SIG-M5 treated with dmso at 0.1 percent for 504 hours (cell line): ENCODE results near the gene CCDC91.
"Not testable (repeated sequence)": the region's sequence is repeated elsewhere in the genome, so short reads cannot be mapped to it uniquely, and the experiment has no call there.

Experiments
- DNase-seq: peaks from one replicate; lab custom pipeline; 2025; ENCODE audit not compliant: unreplicated experiment; lab: John Stamatoyannopoulos, UW

The CCDC91 gene

GRCh38 chr12:28231248-28231647, 41.0 kb downstream of the CCDC91 start:
- no peak for DNase-seq

GRCh38 chr12:28232211-28232928, 42.1 kb downstream of the CCDC91 start:
- no peak for DNase-seq

- DNase-seq = no peak
Observed at GRCh38 chr12:28234444-28234843, 44.2 kb downstream of the CCDC91 start.

- no peak for DNase-seq
Observed at GRCh38 chr12:28235015-28235414, 44.8 kb downstream of the CCDC91 start.

- no peak for DNase-seq
Observed at GRCh38 chr12:28235985-28236384, 45.7 kb downstream of the CCDC91 start.

- no peak for DNase-seq
Observed at GRCh38 chr12:28237423-28237822, 47.2 kb downstream of the CCDC91 start.

GRCh38 chr12:28239918-28240317, 49.7 kb downstream of the CCDC91 start:
- no peak for DNase-seq

GRCh38 chr12:28240853-28241252, 50.6 kb downstream of the CCDC91 start:
- no peak for DNase-seq

GRCh38 chr12:28242129-28242495, 51.9 kb downstream of the CCDC91 start:
- no peak for DNase-seq

GRCh38 chr12:28242496-28243309, 52.4 kb downstream of the CCDC91 start:
- DNase-seq = no peak

GRCh38 chr12:28243310-28243633, 53.0 kb downstream of the CCDC91 start:
- no peak for DNase-seq

GRCh38 chr12:28247806-28248205, 57.5 kb downstream of the CCDC91 start:
- DNase-seq = no peak

- no peak for DNase-seq
Observed at GRCh38 chr12:28248555-28249145, 58.4 kb downstream of the CCDC91 start.

GRCh38 chr12:28253161-28253641, 62.9 kb downstream of the CCDC91 start:
- DNase-seq = no peak

GRCh38 chr12:28257411-28257810, 67.2 kb downstream of the CCDC91 start:
- no peak for DNase-seq

GRCh38 chr12:28258998-28259397, 68.7 kb downstream of the CCDC91 start:
- no peak for DNase-seq

GRCh38 chr12:28265435-28266042, 75.3 kb downstream of the CCDC91 start:
- no peak for DNase-seq

GRCh38 chr12:28267920-28268607, 77.8 kb downstream of the CCDC91 start:
- DNase-seq = not testable (repeated sequence)

- DNase-seq = no peak
Observed at GRCh38 chr12:28268608-28269229, 78.5 kb downstream of the CCDC91 start.

GRCh38 chr12:28269851-28270250, 79.6 kb downstream of the CCDC91 start:
- no peak for DNase-seq

GRCh38 chr12:28278499-28278898, 88.2 kb downstream of the CCDC91 start:
- DNase-seq = no peak
